ENCODE data around the gene ITGAV. TPM values are rescaled to one million over a fixed set of nuclear protein-coding genes. Genes with fewer than 3 reads are reported as not detected.

Gene ITGAV
- total RNA-seq, 1 donor from 2014 or later, result 8.5 TPM

DNA sequence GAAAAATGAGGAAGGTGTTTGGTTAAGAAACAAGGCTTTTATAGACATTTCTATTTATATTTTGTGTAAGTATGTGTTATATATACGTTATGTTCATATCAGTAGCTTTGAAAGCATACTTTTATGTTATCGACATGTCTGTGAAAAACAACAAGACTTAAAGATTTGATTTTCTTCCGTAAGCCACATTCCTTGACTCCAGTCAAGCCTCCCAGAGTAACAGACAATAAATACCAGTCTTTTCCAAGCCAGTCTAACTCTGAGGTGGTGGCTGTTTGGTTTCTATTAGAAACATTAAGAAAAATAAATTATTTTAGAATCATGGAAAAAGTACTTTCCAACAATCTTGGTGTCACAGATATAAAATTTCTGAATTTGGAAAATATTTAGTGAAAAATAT, 16.3 kb upstream of the ITGAV start:
- intact Hi-C loops (cut with micrococcal nuclease), result no loop called here

DNA sequence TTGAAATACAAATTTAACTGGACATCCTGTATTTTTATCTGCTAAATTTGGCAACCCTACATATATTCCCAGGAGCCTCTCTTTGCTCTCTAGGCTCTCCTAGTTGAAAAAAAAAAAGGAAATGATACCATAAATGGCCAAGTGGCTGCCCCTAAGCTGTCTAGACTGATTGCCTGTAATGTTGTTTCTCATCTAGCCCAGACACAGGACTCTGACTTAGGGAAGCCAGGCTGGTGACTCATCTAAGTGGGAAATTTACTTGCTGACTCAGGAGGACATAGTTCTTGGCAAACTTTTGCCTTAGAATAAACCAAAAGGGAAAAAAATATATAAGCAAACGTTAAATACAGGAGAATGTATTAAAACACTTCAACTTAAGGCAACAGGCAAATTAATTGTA, 14.6 kb upstream of the ITGAV start:
- intact Hi-C loops (cut with micrococcal nuclease), result no loop called here

DNA sequence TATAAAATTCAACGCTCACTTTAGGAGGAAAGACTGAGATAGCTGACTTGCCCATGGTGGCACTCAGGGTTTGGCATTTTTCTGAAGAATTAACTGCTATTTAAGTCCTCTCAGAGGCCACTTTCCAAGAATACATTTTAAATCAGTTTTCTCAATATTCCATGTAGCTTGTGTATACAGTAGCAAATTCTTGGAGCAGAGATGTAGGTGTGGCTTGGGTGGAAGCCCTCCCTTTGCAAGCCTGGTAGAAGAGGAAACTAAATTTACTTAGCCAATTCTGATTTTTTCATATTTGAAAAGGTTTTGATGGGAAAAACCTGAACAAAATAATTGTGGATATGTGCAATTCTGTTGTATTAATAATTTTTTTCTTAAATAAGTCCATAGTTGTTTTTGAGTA, 14.0 kb upstream of the ITGAV start:
- intact Hi-C loops (cut with micrococcal nuclease), result no loop called here

DNA sequence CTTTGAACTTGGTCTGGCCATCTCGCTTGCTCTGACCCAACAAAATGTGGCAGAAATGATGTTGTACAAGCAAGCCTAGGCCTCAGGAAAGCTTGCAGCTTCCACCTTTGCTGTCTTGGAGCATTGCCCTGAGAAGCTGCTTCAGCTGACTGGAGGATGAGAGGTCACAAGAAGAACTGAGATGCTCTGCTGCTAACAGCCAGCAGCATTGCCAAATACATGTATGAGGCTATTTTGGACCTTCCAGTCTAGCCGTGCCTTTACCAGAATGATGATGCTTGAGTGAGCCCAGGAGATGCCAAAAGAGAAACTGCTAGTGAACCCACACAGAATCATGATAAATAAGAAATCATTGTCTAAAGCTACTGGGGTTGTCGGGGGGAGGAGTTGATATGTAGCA, 13.2 kb upstream of the ITGAV start:
- intact Hi-C loops (cut with micrococcal nuclease), result no loop called here

DNA sequence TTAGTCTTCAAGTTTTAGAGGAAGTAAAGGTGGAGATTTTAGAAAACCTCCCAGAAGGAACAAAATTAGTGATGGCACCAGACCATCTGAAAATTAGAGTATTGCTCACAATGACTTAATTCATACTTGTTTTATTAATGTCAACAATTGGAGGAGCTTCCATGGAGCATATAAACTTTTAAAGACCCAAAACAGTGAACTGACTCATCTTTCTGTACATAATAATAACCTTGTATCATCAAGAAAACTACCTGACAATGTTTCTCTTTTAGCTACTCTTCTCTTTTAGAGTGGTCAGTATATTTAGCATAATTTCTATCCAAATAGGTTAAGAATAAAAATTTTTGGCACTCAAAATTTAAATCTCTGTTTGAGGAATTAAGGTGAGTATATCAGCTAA, 7.2 kb upstream of the ITGAV start:
- intact Hi-C loops (cut with micrococcal nuclease), result loop anchor here (10.0 kb wide), 1 partner anchor 862 kb away; the partner anchor contains the start of gene CALCRL

DNA sequence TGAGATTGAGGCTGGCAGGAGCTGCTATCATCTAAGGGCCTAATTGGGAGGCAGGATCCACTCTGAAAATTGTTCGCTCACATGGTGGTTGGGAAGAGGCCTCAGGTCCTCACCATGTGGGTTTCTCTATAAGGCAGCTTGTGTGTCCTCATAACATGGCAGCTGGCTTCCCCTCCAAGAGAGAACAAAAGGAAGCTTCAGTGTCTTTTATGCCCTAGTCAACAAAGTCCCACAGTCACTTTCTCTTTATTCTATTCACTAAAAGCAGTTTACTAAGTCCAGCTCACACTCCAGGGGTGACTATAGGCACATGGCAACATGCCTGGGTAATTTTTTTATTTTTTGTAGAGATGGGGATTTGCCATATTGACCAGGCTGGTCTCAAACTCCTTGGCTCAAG, 5.8 kb upstream of the ITGAV start:
- intact Hi-C loops (cut with micrococcal nuclease), result loop anchor here (10.0 kb wide), 1 partner anchor 861 kb away; the partner anchor contains the start of gene CALCRL

DNA sequence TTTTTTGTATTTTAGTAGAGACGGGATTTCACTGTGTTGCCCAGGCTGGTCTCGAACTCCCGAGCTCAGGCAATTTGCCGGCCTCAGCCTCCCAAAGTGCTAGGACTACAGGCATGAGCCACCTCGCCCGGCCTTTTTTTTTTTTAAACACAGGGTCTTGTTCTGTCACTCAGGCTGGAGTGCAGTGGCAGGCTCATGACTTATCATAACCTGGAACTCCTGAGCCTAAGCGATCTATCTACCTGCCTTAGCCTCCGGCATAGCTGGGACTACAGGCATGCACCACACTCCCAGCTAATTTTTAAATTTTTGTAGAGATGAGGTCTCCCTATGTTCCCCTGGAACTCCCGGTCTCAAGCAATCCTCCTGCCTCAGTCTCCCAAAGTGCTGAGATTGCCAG, 1.4 kb upstream of the ITGAV start:
- intact Hi-C loops (cut with micrococcal nuclease), result loop anchor here (2.0 to 10.0 kb wide), 3 partner anchors 44 to 856 kb away; partner anchors contain the start of gene CALCRL

DNA sequence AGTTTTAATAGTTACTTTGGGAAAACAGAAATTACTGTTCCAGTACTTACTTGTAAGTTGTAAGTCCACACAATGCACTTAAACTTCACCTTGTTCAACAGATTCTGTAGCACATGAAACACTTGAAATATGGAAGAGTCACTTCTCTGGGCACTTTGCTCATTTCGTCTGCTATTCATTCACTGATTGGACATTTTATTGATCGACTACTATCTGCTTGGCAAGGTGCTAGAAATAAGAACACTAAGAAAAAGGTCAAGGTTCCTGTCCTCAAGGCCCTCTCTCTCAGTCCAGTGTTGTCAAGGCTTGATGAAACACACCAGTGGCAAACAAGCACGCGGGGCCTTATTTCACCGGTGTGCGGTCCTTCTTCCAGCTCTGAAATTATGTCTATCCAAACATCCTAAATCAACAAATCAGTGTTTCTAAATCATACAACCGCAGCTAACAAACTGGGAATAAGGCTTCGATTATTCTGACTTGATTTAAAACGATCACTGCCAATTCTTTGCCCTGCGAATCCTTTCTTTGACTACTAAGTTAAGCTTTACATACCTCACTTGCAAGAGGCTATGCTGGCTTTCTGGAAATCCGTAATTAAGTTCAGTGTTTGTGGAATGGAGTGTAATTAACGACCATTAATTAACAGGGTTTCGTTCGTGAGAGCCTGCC, 780 bp upstream of the ITGAV start:
- intact Hi-C loops (cut with micrococcal nuclease), result loop anchor here (2.0 to 10.0 kb wide), 3 partner anchors 44 to 856 kb away; partner anchors contain the start of gene CALCRL

DNA sequence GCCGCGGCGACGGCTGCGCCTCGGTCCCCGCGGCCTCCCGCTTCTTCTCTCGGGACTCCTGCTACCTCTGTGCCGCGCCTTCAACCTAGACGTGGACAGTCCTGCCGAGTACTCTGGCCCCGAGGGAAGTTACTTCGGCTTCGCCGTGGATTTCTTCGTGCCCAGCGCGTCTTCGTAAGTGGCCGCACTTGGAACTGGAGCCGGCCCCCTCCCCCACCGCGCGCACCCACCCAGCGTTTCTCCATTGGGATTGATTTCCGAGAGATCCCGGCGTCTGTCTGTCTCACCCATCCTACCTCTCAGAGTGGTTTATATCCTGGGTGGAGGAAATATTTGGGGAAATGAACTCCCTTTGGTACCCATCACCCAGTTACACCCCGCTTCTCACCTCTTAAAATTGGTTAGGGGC, 498 bp downstream of the ITGAV start:
- intact Hi-C loops (cut with micrococcal nuclease), result loop anchor here (1.0 to 2.0 kb wide), 3 partner anchors 51 to 104 kb away; partner anchors contain the start of gene ZC3H15

DNA sequence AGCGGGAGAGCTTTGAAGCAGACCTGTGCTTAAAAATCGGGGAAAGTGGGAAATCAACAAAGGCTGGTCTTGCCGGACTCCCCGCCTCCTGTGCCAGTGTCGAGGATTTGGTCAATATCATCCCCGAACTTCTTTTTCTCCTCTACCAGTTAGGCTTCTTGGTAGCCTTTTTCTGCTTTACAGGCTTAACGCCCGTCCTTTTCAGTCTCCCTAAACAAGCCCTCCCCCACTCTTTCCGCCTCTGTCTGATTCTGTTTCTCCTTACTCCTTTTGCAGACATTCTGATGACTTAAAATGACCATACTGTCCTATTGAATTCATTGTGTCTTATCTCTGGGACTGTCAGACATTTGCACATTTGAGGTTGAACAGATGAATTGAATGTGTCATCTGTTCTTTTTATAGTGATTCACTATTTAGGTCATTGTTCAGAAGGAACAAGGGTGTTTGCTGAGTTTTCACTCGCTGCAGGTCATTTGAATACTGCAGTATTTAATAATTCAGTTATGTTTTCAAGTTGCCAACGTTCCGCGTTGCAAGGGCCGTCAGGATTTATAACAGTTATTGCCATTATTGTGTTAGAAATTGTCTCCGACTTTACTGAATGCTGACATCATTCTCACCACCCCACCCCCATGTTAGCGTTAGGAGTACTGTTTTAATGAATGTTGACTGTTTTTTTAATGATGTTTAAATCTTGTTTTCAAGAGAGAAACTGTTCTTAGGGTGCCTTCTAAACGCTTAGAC, 1.1 kb downstream of the ITGAV start:
- intact Hi-C loops (cut with micrococcal nuclease), result loop anchor here (1.0 to 2.0 kb wide), 4 partner anchors 50 to 105 kb away; partner anchors contain the start of genes FAM171B and ZC3H15

DNA sequence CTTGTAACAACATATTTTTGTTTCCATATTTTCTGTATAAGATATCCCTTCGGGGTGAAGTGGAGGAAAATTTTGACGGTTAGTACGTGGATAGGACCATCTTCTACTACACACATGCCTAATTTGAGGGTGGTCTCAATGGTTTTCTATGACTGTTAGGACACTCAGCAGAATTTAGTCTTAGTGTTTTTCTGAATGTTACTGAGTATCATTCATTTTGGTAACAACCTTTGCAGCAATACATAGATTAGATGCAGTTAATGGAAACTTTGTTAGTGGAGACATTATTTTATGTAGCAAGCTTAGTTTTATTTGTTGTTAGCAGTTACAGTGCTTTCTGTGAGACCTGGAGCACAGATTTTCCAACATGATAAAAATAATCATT, 1.6 kb downstream of the ITGAV start:
- intact Hi-C loops (cut with micrococcal nuclease), result loop anchor here (1.0 to 2.0 kb wide), 2 partner anchors 87 to 103 kb away; partner anchors contain the start of gene FAM171B

DNA sequence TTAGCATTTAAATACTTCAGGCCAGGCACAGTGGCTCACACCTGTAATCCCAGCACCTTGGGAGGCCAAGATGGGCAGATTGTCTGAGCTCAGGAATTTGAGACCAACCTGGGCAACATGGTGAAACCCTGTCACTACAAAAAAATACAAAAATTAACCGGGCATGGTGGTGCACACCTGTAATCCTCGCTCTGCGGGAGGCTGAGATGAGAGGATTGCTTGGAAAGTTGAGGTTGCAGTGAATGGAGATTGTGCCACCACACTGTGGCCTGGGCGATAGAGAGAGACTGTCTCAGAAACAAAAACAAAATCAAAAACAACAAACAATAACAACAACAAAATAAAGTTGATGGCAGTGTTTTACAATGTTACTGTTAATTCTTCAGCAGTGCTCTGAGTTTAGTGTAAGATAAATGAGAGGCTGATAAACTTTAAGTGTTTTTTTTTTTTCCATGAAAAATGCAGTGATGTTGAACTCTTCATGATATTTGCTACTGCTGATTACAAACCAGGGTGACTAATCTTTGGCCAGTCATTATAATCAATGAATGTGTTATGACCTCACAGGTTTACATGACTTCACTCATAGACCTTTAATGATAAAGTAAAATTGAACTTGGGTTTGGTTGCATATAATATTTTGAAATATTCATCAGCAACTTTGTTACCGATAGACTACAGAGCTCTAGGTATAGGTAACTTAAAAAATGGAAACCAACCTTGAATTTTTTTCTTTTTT, 2.5 kb downstream of the ITGAV start:
- intact Hi-C loops (cut with micrococcal nuclease), result no loop called here

DNA sequence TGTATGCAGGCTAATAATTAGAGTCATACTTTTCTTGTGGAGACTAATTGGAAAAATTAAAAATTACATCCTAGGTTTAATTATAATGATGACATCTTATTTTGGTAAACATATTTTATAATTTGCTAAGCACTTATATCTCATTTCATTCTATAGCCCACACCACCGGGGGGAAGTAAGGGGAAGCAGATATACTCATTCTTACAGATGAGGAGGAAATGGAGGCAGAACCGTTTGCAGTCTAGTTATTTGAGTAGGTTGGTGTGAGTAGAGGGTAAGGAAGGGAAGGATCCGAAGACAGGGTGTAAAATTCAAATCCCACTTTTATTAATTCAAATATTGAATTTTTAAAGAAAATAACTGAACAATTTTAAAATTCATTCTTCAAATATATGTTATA, 3.7 kb downstream of the ITGAV start:
- intact Hi-C loops (cut with micrococcal nuclease), result no loop called here

DNA sequence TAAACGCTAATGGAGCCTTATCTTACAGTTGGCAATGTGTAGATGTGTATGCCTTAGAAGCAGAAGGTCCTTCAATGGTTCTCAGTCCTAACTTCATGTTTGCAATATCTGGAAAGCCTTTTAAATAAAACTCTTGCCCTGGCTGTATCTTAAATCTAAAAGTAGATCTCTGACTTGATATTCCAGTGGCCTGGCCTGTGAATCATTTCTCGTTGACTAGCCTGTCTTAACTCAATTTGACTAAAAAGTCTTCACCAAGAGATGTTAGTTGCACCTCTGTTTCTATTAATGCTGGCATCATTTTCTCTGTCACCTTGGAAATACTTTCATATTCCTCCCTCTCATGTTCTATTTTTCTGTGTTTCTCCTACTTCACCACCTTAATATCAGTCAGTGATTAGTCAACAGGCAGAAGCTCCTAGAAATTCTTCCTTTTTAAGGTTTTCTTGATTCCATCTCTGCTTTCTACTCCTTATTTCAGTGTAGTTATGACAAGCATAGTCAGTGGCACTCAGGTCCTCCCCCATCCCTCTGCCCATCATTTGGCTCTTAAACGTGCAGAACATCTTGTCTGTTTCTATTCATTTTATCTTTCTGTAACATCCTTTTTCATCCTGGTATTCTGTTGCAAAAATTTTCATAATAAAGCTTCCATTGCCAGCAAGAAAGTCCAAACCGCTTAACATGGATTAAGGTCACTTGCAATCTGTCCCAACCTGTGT, 4.3 kb downstream of the ITGAV start:
- intact Hi-C loops (cut with micrococcal nuclease), result no loop called here

DNA sequence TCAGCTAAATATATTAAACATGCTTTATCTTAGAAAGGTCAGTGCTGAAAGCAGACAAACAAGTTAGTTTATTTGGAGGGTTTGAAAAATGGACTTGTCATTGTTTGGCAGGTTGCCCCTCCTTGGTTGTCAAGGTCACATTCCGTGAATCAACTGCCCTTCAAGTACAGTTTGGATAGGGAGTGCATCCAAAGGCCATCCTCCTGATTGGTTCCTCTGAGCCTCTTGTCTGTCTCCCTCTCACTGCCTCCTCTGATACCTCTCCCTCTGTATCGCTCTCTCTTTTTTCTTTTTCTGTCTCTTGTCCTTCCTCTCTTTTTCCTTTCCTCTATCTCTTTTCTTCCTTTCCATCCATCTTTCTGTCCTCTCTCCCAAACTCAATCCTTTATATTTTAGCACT, 5.4 kb downstream of the ITGAV start:
- intact Hi-C loops (cut with micrococcal nuclease), result no loop called here

DNA sequence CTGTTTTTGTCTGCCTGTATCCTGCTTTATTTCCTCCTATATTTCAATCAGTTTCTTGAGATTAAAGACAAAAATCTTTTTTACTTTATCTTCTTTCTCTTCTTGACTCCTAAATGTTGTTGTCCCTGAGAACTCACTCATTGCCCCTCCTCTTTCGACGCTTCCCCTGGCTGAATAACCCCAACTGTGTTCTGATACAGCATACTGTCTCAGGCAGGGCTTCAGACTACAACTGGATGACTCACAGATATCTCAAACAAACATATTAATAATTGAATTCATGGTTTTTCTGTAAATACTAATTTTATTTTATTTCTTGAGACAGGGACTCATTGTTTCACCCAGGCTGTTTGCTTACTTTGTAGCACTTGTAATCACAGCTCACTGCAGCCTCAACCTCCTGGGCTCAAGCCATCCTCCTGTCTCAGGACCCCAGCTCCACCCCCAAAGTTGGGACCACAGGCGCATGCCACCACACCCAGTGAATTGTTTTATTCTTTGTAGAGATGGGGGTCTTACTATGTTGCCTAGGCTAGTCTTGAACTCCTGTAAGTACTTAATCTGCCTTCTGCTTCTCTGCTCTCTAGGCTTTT, 9.4 kb downstream of the ITGAV start:
- intact Hi-C loops (cut with micrococcal nuclease), result no loop called here

DNA sequence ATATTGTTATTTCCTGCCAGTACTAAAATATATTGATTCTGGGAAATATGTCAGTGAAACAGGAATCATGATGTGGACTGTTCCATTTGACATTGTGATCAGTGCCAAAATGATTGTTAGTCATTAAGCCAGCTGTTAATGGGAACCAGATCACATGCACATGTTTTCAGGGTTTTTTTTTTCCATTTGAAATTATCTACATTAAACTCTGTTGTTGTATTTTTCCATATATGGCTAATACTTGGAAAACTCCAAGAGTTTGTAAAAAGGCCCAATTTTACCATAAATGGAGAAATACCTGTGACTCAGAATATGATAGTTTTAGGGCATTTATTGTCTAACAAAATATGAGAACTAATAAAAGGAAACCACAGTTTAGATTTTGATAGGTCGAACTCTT, 13.4 kb downstream of the ITGAV start:
- intact Hi-C loops (cut with micrococcal nuclease), result no loop called here

DNA sequence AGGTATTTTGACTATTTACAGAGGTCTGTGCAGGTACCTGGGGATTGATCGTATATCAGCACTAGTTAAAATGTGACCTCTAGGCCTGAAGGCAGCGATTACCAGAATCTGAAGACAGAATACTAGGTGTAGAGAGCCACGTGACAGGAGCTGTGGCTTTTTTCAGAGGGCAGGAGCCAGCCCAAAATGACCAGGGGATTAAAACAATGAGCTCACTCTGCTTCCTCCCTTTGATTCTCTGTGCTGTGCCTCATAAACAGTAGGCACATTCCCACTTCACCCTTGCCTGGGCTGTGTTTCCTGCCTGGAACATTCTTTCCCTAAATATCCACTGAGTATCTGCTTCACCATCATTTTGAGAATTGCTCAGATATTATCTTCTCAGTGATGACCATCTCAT, 15.2 kb downstream of the ITGAV start:
- intact Hi-C loops (cut with micrococcal nuclease), result no loop called here

DNA sequence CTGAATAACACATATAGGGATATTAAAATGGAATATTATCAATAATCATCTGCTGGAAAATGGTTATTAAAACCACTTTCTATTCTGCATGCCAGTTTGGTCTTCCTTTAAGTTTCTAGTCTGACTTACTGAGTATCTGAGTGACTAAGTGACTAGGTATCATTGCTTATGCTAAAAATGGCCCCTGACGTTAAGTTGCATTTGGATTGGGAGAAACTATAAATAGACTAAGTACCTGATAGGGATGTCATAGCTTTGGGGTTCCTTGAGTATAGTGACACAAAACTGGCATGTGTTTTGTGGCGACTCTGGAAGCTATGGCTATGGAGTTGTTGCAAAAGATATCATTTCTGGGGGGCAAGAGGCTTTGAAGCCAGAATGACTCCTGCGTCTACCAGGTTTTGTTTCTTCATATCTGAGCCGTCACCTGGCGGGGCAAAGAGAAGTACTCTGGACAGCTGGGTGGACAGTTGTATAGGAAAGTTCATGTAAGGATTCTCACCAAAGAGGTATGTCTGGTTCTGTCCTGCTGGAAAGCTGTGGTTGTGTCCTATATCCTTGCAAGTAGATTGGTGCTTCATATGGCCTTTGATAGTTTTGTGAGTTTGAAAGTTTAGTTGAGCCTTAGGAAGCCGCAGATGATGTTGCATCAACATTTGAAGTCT, 17.9 kb downstream of the ITGAV start:
- intact Hi-C loops (cut with micrococcal nuclease), result no loop called here

DNA sequence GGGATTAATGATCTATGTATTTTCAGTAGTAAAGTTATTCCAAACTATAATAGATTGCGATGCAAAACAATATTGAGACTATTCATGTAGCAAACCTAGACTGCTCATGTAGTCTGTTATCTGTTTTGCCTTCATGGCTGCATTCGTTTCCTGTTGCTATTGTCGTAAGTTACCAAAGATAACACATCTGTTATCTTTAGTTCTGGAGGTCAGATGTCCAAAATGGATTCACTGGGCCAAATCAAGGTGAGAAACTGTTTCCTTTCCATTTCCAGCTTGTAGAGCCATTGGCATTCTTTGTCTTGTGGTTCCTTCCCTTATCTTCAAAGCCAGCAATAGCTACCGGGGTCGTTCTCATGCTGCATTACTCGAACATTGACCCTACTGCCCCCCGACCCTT, 20.9 kb downstream of the ITGAV start:
- intact Hi-C loops (cut with micrococcal nuclease), result no loop called here

All from T-helper 1 cell treated with Interleukin-12 subunit alpha and Interleukin-12 subunit beta and Interleukin-4 antibody, amounts not matched to agents 30 ng/mL and 1 ng/mL, for 36 hours (primary cell).